ENCODE measurements around the gene CACNA1D.
"Not testable (repeated sequence)": the region's sequence is repeated elsewhere in the genome, so short reads cannot be mapped to it uniquely, and the experiment has no call there.

The CACNA1D gene

GRCh38 chr3:53659996-53660395 is 165.6 kb downstream of the CACNA1D start:
- no peak for DNase-seq (ENCODE audit: low read depth)

DNA sequence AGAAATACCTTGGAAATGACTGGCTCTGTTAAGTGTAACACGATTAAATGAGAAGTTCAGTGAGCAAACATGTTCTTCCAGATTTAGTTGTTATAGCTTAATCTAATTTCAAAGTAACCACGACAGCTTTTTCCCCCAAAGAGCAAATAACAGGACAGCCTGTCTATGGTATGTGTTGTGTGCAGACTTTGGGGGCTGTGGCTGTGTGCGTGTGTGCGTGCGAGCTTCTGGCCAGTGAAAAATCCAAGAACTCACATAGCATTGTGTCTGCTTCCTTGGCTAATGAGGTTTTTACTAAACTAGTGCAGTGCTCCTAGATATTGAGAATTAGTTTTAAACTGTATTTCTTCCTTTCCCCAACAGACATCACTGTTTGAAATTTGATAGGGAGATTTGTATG is 167.1 kb downstream of the CACNA1D start:
- no peak for DNase-seq (ENCODE audit: low read depth)

GRCh38 chr3:53664812-53665211 is 170.4 kb downstream of the CACNA1D start:
- DNase-seq (ENCODE audit: low read depth), result not testable (repeated sequence)

DNA sequence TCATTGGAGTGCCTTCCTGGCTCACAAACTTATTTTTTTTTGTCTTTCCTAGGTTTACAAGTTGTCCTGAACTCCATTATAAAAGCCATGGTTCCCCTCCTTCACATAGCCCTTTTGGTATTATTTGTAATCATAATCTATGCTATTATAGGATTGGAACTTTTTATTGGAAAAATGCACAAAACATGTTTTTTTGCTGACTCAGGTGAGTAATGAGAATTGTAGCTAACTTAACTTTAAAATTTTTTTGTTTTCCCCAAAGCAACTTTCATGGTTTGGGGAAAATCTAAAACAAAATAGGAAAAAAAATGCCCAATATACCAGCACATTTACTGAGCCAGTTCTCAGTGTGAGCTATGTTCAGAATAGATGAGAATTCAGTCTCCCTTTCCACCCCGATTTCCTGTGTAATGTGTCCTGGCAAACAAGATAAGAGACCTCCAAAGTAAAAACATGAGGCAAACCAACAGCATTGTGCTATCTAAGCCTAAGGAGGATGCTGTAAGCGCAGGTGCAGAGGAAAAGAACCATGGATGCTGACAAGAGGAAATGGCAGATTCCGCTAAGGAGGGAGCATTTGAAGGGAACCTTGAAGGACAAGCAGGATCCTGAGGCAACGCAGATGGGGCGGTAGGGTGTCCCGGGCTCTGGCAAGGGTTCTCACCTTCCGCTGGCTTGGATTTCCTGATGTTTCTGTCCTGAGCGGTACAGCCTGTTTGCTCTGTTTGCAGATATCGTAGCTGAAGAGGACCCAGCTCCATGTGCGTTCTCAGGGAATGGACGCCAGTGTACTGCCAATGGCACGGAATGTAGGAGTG is 171.4 kb downstream of the CACNA1D start:
- DNase-seq (ENCODE audit: low read depth), result no peak

DNA sequence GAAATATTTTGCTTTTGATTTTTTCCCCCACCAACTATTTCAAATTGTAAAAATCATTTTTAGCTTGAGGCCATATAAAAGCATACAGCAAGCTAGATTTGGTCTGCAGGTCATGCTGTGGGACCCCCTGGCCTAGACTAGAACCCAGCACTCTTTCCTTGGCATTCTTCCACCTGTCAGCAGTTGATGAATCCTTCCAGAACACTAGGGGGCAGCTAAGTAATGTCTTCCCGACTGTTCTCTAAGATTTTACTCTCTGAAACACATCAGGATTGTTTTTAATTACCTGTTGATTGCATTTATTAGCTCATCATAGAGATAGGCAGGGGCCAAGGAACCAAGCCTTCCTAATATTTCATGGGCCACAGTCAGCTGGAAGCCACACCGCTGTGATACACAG is 174.5 kb downstream of the CACNA1D start:
- no peak for DNase-seq (ENCODE audit: low read depth)

DNA sequence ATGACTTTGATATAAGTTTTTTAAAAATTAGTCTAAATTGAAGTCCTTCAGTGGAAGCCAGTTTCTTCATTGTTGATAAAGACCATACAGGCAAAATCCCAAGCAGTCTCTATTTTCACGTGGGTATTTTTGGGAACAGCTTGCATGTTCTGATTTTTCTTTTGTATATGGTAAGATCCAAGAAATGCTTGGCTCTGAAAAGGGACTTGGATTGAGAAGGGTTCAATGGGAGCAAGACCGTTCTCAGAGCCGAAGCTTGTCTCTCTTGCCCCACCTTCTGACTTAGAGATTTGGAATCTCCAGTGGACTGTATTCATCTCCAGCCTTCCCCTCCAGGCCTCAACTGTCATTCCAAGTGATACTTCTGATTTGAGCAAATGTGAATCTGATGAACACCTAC is 176.3 kb downstream of the CACNA1D start:
- no peak for DNase-seq (ENCODE audit: low read depth)

GRCh38 chr3:53671192-53671960 is 177.0 kb downstream of the CACNA1D start:
- DNase-seq (ENCODE audit: low read depth), result no peak

DNA sequence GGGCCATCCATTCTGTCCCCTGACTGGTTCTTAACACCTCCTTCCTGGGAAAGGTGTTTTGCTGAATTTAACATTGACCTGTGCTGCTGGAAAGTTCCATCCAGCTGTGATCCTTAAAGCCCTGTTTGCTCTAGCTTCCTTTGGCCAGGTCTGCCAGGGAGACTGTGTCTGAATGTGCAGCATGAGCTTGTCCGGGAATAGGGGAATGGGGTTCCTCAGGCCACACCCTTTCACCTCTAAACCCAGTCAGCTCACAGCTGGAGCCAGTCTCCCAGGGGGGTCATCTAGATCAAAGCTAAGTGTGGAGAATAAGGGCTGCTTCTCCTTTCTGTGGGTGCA is 177.5 kb downstream of the CACNA1D start:
- no peak for DNase-seq (ENCODE audit: low read depth)

DNA sequence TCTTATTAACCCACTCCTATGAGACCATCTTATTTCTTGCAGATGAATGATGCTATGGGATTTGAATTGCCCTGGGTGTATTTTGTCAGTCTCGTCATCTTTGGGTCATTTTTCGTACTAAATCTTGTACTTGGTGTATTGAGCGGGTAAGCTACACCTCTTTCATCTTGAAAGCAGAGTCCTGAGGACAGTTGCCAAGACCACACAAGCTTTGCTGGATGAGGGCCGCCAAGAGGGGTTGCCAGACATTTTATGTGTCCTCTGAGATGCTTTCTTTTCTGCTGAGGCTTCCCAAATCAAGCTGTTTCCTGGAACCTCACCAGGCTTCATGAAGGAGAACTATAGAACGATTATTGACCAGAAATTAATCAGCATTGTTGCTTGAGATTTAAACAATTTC is 178.6 kb downstream of the CACNA1D start:
- DNase-seq (ENCODE audit: low read depth), result no peak

DNA sequence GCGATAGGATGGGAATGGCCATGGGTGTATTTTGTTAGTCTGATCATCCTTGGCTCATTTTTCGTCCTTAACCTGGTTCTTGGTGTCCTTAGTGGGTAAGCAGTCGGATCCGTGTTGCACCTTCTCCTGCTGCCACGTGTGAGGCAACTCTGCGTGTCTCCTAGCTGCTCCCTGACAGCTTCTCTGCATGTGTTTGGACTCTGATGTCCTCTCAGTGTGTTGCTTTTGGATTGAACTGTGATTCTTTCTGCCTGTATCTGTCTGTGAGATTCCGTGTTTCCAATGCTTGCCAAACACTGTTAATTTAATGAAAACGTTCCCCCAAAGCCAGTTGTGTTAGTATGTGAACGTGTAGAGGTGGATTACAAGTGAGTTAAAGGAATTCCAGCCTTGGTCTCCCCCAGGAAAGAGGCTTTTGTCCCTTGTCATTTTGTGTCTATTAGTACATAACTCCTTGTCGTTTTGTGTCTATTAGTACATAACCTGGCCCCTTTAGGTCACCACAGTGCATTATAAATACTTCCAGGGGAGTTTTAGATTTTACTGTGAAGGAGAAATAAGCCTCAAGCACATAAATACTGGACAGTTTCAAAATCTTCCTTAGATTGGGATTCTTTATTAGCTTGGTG is 179.4 kb downstream of the CACNA1D start:
- no peak for DNase-seq (ENCODE audit: low read depth)

GRCh38 chr3:53674582-53674981 is 180.2 kb downstream of the CACNA1D start:
- no peak for DNase-seq (ENCODE audit: low read depth)

- no peak for DNase-seq (ENCODE audit: low read depth)
Measured at GRCh38 chr3:53675022-53675697, 180.7 kb downstream of the CACNA1D start.

DNA sequence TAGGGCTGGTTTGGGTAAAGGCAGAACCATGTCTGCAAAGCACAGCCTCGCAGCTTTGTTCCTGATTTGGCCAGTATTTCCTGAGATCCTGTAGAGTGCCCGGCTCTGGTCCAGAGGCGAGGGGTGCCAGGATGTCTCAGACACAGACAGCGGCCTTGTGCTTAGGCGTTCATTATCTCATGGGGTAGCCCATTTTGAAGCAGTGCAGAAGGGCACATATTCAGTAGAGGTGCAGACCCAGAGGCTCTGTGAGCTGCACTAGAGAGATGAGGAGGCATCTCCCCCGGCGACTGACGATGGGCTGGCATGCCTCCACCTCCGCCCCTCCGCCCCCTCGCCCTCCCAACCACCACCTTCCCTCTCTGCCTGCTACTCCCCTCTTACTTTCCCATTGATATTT is 181.5 kb downstream of the CACNA1D start:
- no peak for DNase-seq (ENCODE audit: low read depth)

DNA sequence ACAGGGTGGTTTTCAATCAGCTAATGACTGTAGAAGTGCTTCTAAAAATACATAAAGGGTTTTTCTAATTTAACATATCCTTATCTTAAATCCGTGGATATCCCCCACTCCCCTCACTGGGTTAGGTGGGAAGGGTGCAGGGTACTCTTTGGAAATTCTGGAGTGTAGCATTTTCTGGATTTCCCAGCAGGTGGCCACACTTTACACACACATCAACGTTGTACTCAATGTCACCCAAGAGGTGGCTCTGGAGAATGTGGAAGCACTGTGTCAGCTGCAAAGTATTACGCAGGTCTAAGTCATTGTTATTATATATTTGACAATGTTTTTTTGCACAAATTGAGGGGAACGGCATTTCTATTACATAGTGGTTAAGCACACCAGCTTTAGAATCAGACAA is 183.0 kb downstream of the CACNA1D start:
- DNase-seq (ENCODE audit: low read depth), result no peak

GRCh38 chr3:53680028-53680427 is 185.6 kb downstream of the CACNA1D start:
- no peak for DNase-seq (ENCODE audit: low read depth)

GRCh38 chr3:53682807-53683206 is 188.4 kb downstream of the CACNA1D start:
- no peak for DNase-seq (ENCODE audit: low read depth)

- no peak for DNase-seq (ENCODE audit: low read depth)
Measured at GRCh38 chr3:53688066-53688465, 193.7 kb downstream of the CACNA1D start.

- DNase-seq (ENCODE audit: low read depth), result no peak
Measured at GRCh38 chr3:53688989-53689388, 194.6 kb downstream of the CACNA1D start.

DNA sequence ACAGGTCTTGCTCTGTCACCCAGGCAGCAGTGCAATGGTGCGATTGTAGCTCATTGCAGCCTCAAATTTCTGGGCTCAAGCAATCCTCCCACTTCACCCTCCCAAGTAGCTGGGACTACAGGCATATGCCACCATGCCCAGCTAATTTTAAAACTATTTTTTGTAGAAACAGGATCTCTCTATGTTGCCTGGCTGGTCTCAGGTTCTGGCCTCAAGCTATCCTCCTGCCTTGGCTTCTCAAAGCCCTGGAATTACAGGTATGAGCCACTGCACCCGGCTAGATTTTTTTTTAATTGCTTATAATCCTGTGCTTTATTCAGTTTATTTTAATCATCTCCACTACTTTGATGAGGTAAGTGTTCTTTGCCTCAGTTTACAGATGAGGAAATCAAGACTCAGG is 195.3 kb downstream of the CACNA1D start:
- DNase-seq (ENCODE audit: low read depth), result no peak

- no peak for DNase-seq (ENCODE audit: low read depth)
Measured at GRCh38 chr3:53690521-53690920, 196.1 kb downstream of the CACNA1D start.

DNA sequence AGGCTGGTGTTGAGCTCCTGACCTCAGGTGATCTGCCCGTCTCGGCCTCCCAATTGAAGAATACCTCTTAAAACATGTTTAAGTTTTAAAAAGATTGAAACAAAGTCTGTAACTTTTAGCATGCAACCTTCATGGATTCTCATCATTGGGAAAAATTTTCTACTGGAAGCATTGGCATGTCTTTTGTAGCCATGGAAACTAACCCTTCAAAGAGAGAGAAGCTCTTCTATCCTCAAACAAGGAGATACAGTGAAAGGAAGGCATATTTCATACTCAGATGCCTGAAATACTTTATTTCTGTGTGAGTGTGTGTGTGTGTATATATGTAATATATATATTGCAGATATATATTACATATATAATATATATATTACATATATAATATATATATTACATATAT is 196.9 kb downstream of the CACNA1D start:
- no peak for DNase-seq (ENCODE audit: low read depth)

DNA sequence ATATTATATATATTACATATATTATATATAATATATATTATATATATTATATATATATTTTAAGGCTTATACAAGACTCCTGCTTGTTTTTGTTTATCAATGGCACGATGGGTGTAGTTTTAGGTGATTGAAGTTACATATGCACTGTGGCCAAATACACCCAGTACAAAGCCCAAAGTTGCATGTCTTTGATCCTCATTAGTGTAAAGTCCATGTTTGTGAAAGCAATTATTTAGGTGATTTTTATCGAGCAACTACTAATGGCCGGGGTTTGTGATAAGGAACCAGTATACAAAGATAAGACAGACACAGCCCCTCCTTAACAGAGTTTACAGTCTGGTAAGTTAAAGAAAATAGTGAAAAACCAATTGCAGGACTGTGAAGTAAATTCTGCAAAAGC is 197.5 kb downstream of the CACNA1D start:
- no peak for DNase-seq (ENCODE audit: low read depth)

GRCh38 chr3:53693451-53693850 is 199.0 kb downstream of the CACNA1D start:
- no peak for DNase-seq (ENCODE audit: low read depth)

Measured in activated T-cell treated with anti-CD3 and anti-CD28 coated beads for 48 hours (primary cell).